Measurements from ENCODE around the gene UQCR10. TPM values are rescaled to one million over a fixed set of nuclear protein-coding genes. Genes with fewer than 3 reads are reported as not detected.

Gene UQCR10
- total RNA-seq, 3 donors from 2014 or later, result 61.2 to 74.1 (median 68.3) TPM

- TF ChIP-seq CTCF (IDR thresholded peaks at IDR 0.05), result no peak
- TF ChIP-seq POLR2AphosphoS5 (IDR thresholded peaks at IDR 0.05), result no peak
- no peak for TF ChIP-seq POLR2A (IDR thresholded peaks at IDR 0.05)
- intact Hi-C loops (cut with DNase I; ENCODE audit: low total_unique reads), result no loop called here
- no peaks in the 10 kb centered on the region for H3K36me3 ChIP-seq
Observed at GRCh38 chr22:29803190-29803589, 36.0 kb downstream of the UQCR10 start.

GRCh38 chr22:29804985-29805384, 37.8 kb downstream of the UQCR10 start:
- Histone ChIP-seq H3K36me3 (no peaks in the 10 kb centered on the region), H3K4me1 (no peaks in the 10 kb centered on the region), H3K27me3 (no peaks in the 10 kb centered on the region), H3K9me3 (no peaks in the 10 kb centered on the region), H3K4me3 (no peak overlapping the region), H3K27ac (no peak overlapping the region)
- no peak for DNase-seq (ENCODE audit: low spot score in 2 of 2)
- intact Hi-C loops (cut with DNase I; ENCODE audit: low total_unique reads), result no loop called here
- TF ChIP-seq CTCF (IDR thresholded peaks at IDR 0.05) (no peak), POLR2A (IDR thresholded peaks at IDR 0.05) (no peak), POLR2AphosphoS5 (IDR thresholded peaks at IDR 0.05) (no peak)

More at GRCh38 chr22:29803190-29803589, 36.0 kb downstream of the UQCR10 start:
- no peak for DNase-seq (ENCODE audit: low spot score in 2 of 2)
- no peak overlapping the region for H3K4me3 ChIP-seq
- peaks cover under 1 to 10% of the 10 kb centered on the region in 2 donors for H3K4me1 ChIP-seq
- no peak overlapping the region for H3K27ac ChIP-seq
- H3K27me3 ChIP-seq, result no peaks in the 10 kb centered on the region
- no peaks in the 10 kb centered on the region for H3K9me3 ChIP-seq

- H3K36me3 ChIP-seq, result no peaks in the 10 kb centered on the region
- intact Hi-C loops (cut with DNase I; ENCODE audit: low total_unique reads), result no loop called here
- no peak overlapping the region for H3K27ac ChIP-seq
- H3K4me1 ChIP-seq, result no peaks in the 10 kb centered on the region
- H3K27me3 ChIP-seq, result no peaks in the 10 kb centered on the region
- no peak for DNase-seq (ENCODE audit: low spot score in 2 of 2)
- no peaks in the 10 kb centered on the region for H3K9me3 ChIP-seq
- TF ChIP-seq CTCF (IDR thresholded peaks at IDR 0.05), result no peak
- H3K4me3 ChIP-seq, result no peak overlapping the region
Observed at GRCh38 chr22:29806196-29806595, 39.0 kb downstream of the UQCR10 start.

- Histone ChIP-seq H3K27me3 (no peaks in the 10 kb centered on the region), H3K4me1 (no peaks in the 10 kb centered on the region), H3K4me3 (no peak overlapping the region), H3K9me3 (no peaks in the 10 kb centered on the region), H3K27ac (peak overlapping the region in 1 of 2 donors; percentile 26), H3K36me3 (no peaks in the 10 kb centered on the region)
- no peak for DNase-seq (ENCODE audit: low spot score in 2 of 2)
- TF ChIP-seq POLR2A (IDR thresholded peaks at IDR 0.05) (no peak), CTCF (IDR thresholded peaks at IDR 0.05) (no peak), POLR2AphosphoS5 (IDR thresholded peaks at IDR 0.05) (no peak)
- intact Hi-C loops (cut with DNase I; ENCODE audit: low total_unique reads), result no loop called here
Observed at GRCh38 chr22:29810216-29810615, 43.0 kb downstream of the UQCR10 start.

GRCh38 chr22:29811377-29811776, 44.2 kb downstream of the UQCR10 start:
- no peaks in the 10 kb centered on the region for H3K27me3 ChIP-seq
- H3K4me1 ChIP-seq, result peaks cover 0 to 9% of the 10 kb centered on the region in 2 donors
- no peak for TF ChIP-seq POLR2A (IDR thresholded peaks at IDR 0.05)
- TF ChIP-seq CTCF (IDR thresholded peaks at IDR 0.05), result no peak
- TF ChIP-seq POLR2AphosphoS5 (IDR thresholded peaks at IDR 0.05), result no peak
- intact Hi-C loops (cut with DNase I; ENCODE audit: low total_unique reads), result no loop called here
- H3K27ac ChIP-seq, result no peak overlapping the region
- DNase-seq (ENCODE audit: low spot score in 2 of 2), result no peak
- no peak overlapping the region for H3K4me3 ChIP-seq
- H3K36me3 ChIP-seq, result no peaks in the 10 kb centered on the region
- no peaks in the 10 kb centered on the region for H3K9me3 ChIP-seq
